PC-3 (cell line): ENCODE measurements around the gene TMEM156.

Experiments used
- CTCF ChIP-seq: fragments of 300-600 bp; sonication (generic); conservative IDR thresholded peaks from 2 replicates; pipeline ENCODE4 v1.5.1; 2017; ENCODE audit warnings: antibody characterized with exemption, low read depth, mild to moderate bottlenecking, low read length
- EZH2phosphoT487 ChIP-seq: fragments of 300-600 bp; sonication (generic); IDR thresholded peaks from 2 replicates; pipeline ENCODE4 v1.6.1; 2018; ENCODE audit warnings: mild to moderate bottlenecking, antibody characterized with exemption, low read length, borderline replicate concordance

GRCh38 chr4:39061457-39061856, 29.2 kb upstream of the TMEM156 start:
- TF ChIP-seq EZH2phosphoT487 = no peak
- peak; percentile 32; the same call in 1 of the 2 replicates for TF ChIP-seq CTCF
